C4-2B (cell line): Measurements from ENCODE around the gene CCDC182.

Source experiments
- H3K27ac ChIP-seq: fragments of 450-650 bp; 2 replicates; pipeline ENCODE4 v1.5.1; 2017
- ZFX ChIP-seq: fragments of 450-650 bp; IDR thresholded peaks from 2 replicates; pipeline ENCODE4 v1.6.1; 2017
- TF ChIP-seq, protein P1 (sequence below): fragments of 450-650 bp; conservative IDR thresholded peaks from 2 replicates; pipeline ENCODE4 v1.5.1; 2017; ENCODE audit warnings: mild to moderate bottlenecking

The CCDC182 gene

DNA sequence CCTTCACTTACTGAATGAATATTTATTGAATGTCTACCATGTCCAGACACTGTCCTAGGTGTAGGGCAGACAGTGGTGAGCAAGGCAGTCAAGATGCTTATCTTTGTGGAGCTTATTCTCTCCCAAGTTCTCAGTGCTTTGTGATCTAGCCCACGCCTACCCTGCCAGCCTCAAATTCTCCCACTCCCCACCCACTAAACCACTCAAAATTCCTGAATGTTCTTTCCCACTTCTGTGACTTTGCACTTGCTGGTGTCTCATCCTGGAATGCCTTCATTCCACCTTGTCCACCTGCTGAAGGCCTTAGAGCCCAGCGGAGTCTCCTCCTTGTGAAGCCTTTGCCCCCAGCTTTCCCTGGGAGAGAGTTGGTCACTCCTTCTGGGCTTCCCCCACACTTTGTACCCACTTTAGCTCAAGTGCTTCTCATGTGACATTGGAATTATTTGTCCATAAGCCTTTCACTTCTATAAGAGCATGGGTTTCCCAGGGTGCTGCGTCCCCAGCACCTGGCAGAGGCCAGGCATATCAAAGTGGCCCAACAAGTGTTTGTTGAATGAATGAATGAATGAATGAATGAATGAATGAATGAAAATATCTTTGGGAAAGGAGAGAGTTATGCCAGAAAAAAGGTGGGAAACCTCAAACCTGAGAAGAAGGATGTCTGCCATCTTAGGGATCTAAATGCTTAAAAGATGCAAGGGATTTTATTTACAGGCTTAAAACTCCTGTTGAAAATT lies 23.0 kb downstream of the CCDC182 start:
- TF ChIP-seq, protein P1, sequence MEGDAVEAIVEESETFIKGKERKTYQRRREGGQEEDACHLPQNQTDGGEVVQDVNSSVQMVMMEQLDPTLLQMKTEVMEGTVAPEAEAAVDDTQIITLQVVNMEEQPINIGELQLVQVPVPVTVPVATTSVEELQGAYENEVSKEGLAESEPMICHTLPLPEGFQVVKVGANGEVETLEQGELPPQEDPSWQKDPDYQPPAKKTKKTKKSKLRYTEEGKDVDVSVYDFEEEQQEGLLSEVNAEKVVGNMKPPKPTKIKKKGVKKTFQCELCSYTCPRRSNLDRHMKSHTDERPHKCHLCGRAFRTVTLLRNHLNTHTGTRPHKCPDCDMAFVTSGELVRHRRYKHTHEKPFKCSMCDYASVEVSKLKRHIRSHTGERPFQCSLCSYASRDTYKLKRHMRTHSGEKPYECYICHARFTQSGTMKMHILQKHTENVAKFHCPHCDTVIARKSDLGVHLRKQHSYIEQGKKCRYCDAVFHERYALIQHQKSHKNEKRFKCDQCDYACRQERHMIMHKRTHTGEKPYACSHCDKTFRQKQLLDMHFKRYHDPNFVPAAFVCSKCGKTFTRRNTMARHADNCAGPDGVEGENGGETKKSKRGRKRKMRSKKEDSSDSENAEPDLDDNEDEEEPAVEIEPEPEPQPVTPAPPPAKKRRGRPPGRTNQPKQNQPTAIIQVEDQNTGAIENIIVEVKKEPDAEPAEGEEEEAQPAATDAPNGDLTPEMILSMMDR = no peak
- no peak for TF ChIP-seq ZFX
- no peak overlapping the region for H3K27ac ChIP-seq

DNA sequence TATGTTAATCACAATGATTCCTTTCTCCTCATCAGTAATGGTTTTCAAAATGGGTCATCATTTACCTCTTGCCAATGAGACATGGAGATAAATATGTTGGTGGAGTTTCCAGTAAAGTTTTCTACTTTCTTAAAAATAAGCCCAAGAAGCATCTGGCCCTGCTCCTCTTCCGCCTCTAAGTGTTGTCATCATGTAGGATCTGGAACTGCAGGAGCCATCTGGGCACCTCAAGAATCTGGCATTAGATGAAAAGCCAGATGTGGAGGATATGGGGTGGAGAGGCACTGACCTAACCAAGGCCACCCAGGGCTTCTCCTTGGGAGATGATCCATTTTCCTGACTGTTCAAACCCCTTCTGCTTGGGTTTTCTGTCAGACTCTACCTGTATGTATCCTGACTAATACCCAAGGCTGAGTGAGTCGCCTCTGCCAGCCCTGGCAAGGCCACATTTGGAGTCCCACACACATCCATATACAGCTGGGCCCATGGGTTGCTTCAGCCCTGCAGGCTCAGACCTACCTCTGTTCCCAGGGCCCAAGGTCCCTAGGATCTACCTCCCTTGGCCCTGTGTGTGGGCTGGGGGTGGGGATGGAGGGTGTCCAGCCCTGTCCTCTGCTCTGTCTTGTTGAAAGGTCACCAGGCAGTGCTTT lies 24.6 kb downstream of the CCDC182 start:
- no peak for TF ChIP-seq ZFX
- TF ChIP-seq, protein P1 = no peak
- no peak overlapping the region for H3K27ac ChIP-seq

DNA sequence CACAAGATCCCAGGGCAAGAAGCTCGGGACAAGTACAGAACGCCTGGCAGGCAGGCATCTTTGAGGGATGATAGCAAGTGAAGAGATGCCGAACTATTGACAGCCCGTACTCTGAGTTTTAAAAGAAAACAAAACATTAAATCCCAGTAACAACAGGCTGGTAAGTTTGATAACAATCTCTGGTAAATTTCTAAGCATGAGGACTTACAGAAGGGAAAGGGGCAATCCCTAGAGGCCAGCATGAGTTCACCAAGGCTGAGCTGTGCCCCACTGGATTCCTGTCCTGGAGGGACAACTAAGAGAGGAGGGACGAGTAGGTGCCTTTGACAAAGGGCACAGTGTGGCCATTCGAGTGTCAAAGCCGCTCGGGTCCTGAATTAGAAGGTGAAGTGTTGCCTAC lies 26.2 kb downstream of the CCDC182 start:
- no peak overlapping the region for H3K27ac ChIP-seq

DNA sequence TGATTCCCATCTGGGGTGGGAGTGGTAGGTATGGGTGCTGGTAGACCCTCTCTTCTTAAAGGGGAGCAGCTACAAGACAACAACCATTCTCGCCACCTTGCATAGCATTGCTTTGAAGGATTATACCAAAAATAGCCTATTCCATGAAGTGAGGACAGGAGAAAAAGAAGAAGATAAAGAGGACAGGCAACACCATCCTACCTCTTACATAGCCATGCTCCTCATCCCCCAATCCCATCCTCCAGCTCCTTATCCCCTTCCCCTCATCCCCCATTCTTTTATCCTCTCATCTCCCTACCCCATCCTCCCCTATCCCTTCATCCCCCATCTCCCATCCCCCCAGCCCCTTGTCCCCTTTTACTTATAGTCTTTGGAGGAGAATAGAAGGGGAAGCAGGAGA lies 29.1 kb downstream of the CCDC182 start:
- TF ChIP-seq ZFX = no peak
- TF ChIP-seq, protein P1 = no peak
- H3K27ac ChIP-seq = no peak overlapping the region

More for the DNA sequence above, 26.2 kb downstream of the CCDC182 start:
- no peak for TF ChIP-seq ZFX
- TF ChIP-seq, protein P1 = no peak

DNA sequence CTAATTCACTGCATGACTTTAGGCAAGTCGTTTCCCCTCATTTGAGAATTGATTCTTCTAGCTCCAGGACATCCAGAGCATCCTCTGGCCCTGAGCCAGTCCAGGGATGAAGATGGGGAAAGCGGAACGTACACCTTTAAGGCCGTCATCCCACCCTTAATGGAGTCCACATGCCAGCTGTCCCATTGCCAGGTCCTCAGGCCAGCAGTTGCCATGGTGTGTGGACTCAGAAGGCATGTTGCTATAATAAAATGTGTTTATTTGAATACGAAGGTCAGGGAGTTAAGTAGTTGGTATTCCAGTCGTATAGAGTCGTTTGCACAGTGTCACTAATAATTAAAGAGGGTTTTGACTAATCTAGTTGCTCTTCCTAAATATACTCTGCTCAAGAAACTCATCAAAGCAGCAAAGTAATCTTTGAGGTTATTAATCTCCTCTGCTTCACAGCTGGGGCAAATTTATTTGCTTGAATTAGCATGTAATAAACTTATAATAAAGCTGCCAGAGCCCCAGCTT lies 30.4 kb downstream of the CCDC182 start:
- no peak overlapping the region for H3K27ac ChIP-seq
- no peak for TF ChIP-seq ZFX
- TF ChIP-seq, protein P1 = no peak

DNA sequence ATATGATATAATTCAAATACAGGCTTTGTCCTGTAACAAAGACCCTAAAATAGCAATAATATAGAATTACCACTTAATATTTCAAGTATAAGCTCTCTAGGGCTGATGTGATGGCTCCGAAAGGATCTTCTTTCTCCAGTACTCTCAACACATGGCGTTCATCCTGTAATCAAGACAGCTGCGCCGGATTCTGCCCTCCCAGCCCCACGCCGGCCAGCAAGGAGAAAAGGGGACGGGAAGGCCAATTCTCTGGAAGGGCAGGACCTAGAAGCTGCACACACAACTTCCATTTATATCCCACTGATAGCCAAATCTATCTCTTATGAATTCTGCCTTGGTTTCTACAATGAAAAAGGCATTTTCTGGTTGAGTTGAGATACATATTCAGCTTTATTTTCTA lies 32.0 kb downstream of the CCDC182 start:
- no peak overlapping the region for H3K27ac ChIP-seq
- TF ChIP-seq ZFX = no peak
- TF ChIP-seq, protein P1 = no peak

DNA sequence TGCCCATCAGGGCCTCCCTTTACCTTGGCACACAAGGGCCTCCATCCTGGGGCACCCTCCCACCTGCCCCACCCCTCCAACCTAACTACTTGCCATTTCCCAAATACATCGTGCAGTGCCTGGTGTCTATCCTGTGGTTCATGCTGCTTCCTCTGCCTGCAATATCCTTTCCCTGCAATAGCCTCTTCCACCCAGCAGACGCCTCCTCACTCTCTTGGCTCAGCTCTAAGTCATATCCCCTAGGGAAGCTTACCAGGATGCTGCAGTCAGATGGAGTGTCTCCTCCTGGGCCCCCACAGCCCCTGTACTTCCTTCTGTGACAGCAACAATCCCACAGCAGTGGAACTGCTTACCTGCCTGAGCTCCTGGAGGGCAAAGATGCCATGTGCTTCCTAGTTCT lies 36.7 kb downstream of the CCDC182 start:
- H3K27ac ChIP-seq = no peak overlapping the region
- no peak for TF ChIP-seq ZFX
- TF ChIP-seq, protein P1 = no peak
